ENCODE data around the gene ARL6IP1.
"Not testable (repeated sequence)": the region's sequence is repeated elsewhere in the genome, so short reads cannot be mapped to it uniquely, and the experiment has no call there.

GRCh38 chr16:18777664-18778063 lies 23.7 kb downstream of the ARL6IP1 start:
- TF ChIP-seq CTCF (conservative IDR thresholded peaks at IDR 0.05; ENCODE audit: low read length); EZH2phosphoT487 (IDR thresholded peaks at IDR 0.05; ENCODE audit: borderline replicate concordance, low read depth, low read length): not testable (repeated sequence)

All from OCI-LY7 (cell line).